ENCODE measurements around the gene CDC42EP5. TPM values are rescaled to one million over a fixed set of nuclear protein-coding genes. Genes with fewer than 3 reads are reported as not detected.

Gene CDC42EP5
- total and polyA plus RNA-seq, 2 donors from 2014 or later: 19.3 to 29.9 TPM

GRCh38 chr19:54521022-54521859, 48.1 kb upstream of the CDC42EP5 start:
- no peak overlapping the region for H3K27ac ChIP-seq (ENCODE audit: low read depth in 2 of 2, low read length in 2 of 2)
- H3K27me3 ChIP-seq (ENCODE audit: control insufficient read depth, insufficient read depth, low read length): no peaks in the 10 kb centered on the region
- H3K36me3 ChIP-seq (ENCODE audit: control insufficient read depth in 2 of 3, insufficient read depth in 3 of 3, low read length in 3 of 3): no peaks in the 10 kb centered on the region
- FAIRE-seq: no peak
- H3K9ac ChIP-seq (ENCODE audit: low read length in 3 of 3): no peak overlapping the region
- intact Hi-C loops (cut with DNase I): no loop called here
- DNase-seq: no peak
- no peak overlapping the region for H3K4me3 ChIP-seq (ENCODE audit: low read length in 3 of 3)
- TF ChIP-seq, protein P1, sequence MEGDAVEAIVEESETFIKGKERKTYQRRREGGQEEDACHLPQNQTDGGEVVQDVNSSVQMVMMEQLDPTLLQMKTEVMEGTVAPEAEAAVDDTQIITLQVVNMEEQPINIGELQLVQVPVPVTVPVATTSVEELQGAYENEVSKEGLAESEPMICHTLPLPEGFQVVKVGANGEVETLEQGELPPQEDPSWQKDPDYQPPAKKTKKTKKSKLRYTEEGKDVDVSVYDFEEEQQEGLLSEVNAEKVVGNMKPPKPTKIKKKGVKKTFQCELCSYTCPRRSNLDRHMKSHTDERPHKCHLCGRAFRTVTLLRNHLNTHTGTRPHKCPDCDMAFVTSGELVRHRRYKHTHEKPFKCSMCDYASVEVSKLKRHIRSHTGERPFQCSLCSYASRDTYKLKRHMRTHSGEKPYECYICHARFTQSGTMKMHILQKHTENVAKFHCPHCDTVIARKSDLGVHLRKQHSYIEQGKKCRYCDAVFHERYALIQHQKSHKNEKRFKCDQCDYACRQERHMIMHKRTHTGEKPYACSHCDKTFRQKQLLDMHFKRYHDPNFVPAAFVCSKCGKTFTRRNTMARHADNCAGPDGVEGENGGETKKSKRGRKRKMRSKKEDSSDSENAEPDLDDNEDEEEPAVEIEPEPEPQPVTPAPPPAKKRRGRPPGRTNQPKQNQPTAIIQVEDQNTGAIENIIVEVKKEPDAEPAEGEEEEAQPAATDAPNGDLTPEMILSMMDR (IDR thresholded peaks at IDR 0.05; ENCODE audit: borderline replicate concordance, extremely low read depth, insufficient read depth): no peak
- H3K9me3 ChIP-seq (ENCODE audit: control insufficient read depth in 2 of 3, insufficient read depth in 1 of 3, low read length in 3 of 3): no peaks in the 10 kb centered on the region
- H3K4me1 ChIP-seq (ENCODE audit: control insufficient read depth in 2 of 3, insufficient read depth in 2 of 3, low read depth in 1 of 3, low read length in 3 of 3): no peaks in the 10 kb centered on the region

DNA sequence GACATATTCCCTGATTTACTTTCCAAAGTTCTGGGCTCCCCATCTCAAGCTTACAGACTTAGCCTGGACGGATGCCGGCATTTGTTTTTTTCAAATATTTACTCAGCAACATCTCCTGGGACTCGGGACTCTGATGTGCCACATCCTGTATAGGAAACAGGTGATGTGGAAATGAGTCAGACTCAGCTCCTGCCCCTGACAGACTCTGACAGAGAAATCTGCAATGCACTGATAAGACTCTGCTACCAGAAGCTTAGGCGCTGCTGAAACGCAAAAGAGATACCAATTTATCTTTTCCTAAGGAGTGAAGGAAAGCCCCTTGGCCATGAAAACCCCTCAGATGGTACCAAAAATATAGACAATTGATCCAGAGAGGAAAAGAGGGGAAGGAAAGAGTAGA, 45.7 kb upstream of the CDC42EP5 start:
- Histone ChIP-seq H3K9ac (ENCODE audit: low read length in 3 of 3) (no peak overlapping the region), H3K36me3 (ENCODE audit: control insufficient read depth in 2 of 3, insufficient read depth in 3 of 3, low read length in 3 of 3) (no peaks in the 10 kb centered on the region), H3K27me3 (ENCODE audit: control insufficient read depth, insufficient read depth, low read length) (no peaks in the 10 kb centered on the region), H3K4me1 (ENCODE audit: control insufficient read depth in 2 of 3, insufficient read depth in 2 of 3, low read depth in 1 of 3, low read length in 3 of 3) (no peaks in the 10 kb centered on the region), H3K27ac (ENCODE audit: low read depth in 2 of 2, low read length in 2 of 2) (no peak overlapping the region), H3K4me3 (ENCODE audit: low read length in 3 of 3) (no peak overlapping the region), H3K9me3 (ENCODE audit: control insufficient read depth in 2 of 3, insufficient read depth in 1 of 3, low read length in 3 of 3) (no peaks in the 10 kb centered on the region)
- TF ChIP-seq, protein P1 (IDR thresholded peaks at IDR 0.05; ENCODE audit: borderline replicate concordance, extremely low read depth, insufficient read depth): no peak
- DNase-seq (peak in 1 of 5 donors; percentile 28), FAIRE-seq (no peak)
- intact Hi-C loops (cut with DNase I): no loop called here

DNA sequence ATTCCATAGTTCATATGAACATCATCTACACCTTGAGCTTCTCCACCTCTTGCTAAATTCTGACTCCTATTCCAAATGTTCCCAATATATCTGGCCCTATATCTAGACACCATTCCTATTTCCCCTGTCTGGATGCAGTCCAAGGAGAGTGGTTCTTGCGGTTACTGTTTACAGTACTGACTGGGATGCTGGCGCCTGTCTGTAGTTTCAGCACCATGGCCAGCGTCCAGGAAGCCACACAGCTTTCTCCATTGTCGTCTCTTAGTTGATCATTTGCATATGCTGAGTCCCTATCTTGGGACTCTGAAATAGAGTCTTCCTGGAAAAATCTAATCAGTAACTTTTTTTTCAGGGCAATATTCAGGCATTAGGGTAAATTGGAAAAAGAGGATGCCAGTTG, 44.4 kb upstream of the CDC42EP5 start:
- Histone ChIP-seq H3K4me1 (ENCODE audit: control insufficient read depth in 2 of 3, insufficient read depth in 2 of 3, low read depth in 1 of 3, low read length in 3 of 3) (no peaks in the 10 kb centered on the region), H3K27me3 (ENCODE audit: control insufficient read depth, insufficient read depth, low read length) (no peaks in the 10 kb centered on the region), H3K9ac (ENCODE audit: low read length in 3 of 3) (no peak overlapping the region), H3K27ac (ENCODE audit: low read depth in 2 of 2, low read length in 2 of 2) (no peak overlapping the region), H3K36me3 (ENCODE audit: control insufficient read depth in 2 of 3, insufficient read depth in 3 of 3, low read length in 3 of 3) (no peaks in the 10 kb centered on the region), H3K9me3 (ENCODE audit: control insufficient read depth in 2 of 3, insufficient read depth in 1 of 3, low read length in 3 of 3) (no peaks in the 10 kb centered on the region), H3K4me3 (ENCODE audit: low read length in 3 of 3) (no peak overlapping the region)
- DNase-seq (peak in 4 of 5 donors; percentile 69 to 92 (median 85)), FAIRE-seq (no peak)
- intact Hi-C loops (cut with DNase I): no loop called here
- TF ChIP-seq, protein P1 (IDR thresholded peaks at IDR 0.05; ENCODE audit: borderline replicate concordance, extremely low read depth, insufficient read depth): no peak
